ENCODE data around the gene SPATA20.

DNA sequence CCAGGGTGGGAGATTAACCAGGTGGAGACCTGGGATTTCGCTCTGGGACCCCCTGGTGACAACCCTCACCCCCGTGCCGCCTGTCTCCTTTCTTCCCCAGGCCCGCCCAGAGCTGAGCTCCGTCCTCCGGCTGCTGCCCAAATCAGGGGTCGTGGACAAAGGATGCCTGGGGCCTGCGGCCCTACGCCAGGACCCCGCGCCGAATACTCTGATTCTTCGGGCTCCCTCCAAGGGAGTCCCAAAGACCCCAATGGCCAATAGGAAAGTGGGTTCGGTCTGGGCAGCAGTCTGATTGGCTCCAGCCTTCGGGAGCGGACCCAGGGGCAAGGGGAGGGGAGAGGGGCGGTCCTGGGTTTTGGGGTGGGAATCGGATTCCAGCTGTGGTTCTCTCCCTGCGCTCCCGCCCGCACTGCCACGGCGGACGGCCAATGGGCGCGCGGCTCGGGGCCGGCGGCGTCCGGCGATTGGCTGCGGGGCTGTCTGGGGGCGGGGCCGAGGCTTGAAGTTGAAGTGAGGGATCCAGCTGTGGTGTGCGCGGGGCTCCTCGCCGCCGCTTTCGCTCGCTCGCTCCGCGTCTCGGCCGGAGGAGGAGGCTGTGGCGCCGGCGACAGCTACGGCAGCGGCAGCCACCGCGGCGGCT lies 13.3 kb downstream of the SPATA20 start, which contains the start of gene CACNA1G:
- TF ChIP-seq, protein P1, sequence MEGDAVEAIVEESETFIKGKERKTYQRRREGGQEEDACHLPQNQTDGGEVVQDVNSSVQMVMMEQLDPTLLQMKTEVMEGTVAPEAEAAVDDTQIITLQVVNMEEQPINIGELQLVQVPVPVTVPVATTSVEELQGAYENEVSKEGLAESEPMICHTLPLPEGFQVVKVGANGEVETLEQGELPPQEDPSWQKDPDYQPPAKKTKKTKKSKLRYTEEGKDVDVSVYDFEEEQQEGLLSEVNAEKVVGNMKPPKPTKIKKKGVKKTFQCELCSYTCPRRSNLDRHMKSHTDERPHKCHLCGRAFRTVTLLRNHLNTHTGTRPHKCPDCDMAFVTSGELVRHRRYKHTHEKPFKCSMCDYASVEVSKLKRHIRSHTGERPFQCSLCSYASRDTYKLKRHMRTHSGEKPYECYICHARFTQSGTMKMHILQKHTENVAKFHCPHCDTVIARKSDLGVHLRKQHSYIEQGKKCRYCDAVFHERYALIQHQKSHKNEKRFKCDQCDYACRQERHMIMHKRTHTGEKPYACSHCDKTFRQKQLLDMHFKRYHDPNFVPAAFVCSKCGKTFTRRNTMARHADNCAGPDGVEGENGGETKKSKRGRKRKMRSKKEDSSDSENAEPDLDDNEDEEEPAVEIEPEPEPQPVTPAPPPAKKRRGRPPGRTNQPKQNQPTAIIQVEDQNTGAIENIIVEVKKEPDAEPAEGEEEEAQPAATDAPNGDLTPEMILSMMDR (IDR thresholded peaks at IDR 0.05; ENCODE audit: low read length): no peak
- TF ChIP-seq EZH2 (optimal IDR thresholded peaks at IDR 0.05; ENCODE audit: low read depth, low read length): no peak

Data from MM.1S (cell line).